Psoas muscle (tissue), 8 donors: ENCODE measurements around the gene PIRT. TPM values are rescaled to one million over a fixed set of nuclear protein-coding genes. Genes with fewer than 3 reads are reported as not detected.

Source experiments
- ATAC-seq, 4 donors: fragments of 200-7000 bp; cut with Tn5 transposase; one replicate each; pipeline ENCODE4 v1.9.1; 2020; ENCODE audit warnings: moderate library complexity in 3 of 4, mild to moderate bottlenecking in 2 of 4
- DNase-seq, 2 donors: peaks; one replicate each; pipeline ENCODE4 v3.0.0-alpha.2; 2020
- H3K27ac ChIP-seq: fragments of 200-600 bp; one replicate; pipeline ENCODE4 v1.8.0; 2022
- H3K27me3 ChIP-seq, 3 donors: fragments of 200-600 bp in 1 of 3; one replicate each; pipeline versions ENCODE4 v1.6.1 to v1.8.0; 2013 to 2022; ENCODE audit warnings: low read length in 2 of 3, mild to moderate bottlenecking in 2 of 3, moderate library complexity in 1 of 3; ENCODE audit not compliant: insufficient read depth in 3 of 3
- H3K36me3 ChIP-seq, 2 donors: fragments of 200-600 bp in 1 of 2; one replicate each; pipeline versions ENCODE4 v1.6.1 to v1.8.0; 2013 to 2022; ENCODE audit warnings: low read depth in 1 of 2, mild to moderate bottlenecking in 1 of 2, moderate library complexity in 1 of 2; ENCODE audit not compliant: insufficient read depth in 1 of 2
- H3K4me1 ChIP-seq: fragments of 200-600 bp; one replicate; pipeline ENCODE4 v1.8.0; 2022
- H3K4me3 ChIP-seq: fragments of 200-600 bp; one replicate; pipeline ENCODE4 v1.8.0; 2022; ENCODE audit warnings: mild to moderate bottlenecking
- H3K9me3 ChIP-seq: fragments of 200-600 bp; one replicate; pipeline ENCODE4 v1.8.0; 2022
- CTCF ChIP-seq: fragments of 200-600 bp; IDR thresholded peaks from one replicate; pipeline ENCODE4 v1.8.0; 2022; ENCODE audit warnings: antibody characterized with exemption
- WGBS, 3 donors: extraction: QIAGEN DNeasy Blood & Tissue Kit; methylation state at CpG; one replicate each; pipeline versions ENCODE4 v1.1.6 to v1.1.7; 2013; 5-methylcytosine and 5-hydroxymethylcytosine counted together
- intact Hi-C, 2 donors: fragments of 100-400 bp; cut with DNase I; formaldehyde crosslinking; loops; one replicate each; pipeline versions ENCODE4 v1.11.0 to v1.14.2; 2022
- polyA plus RNA-seq, 3 donors: library from polyadenylated mRNA; stranded (reverse); fragments of 200-250 nt; gene quantifications; one replicate each; pipeline ENCODE4 v1.2.3, GENCODE V29; 2013
- total RNA-seq, 4 donors: library from RNA; stranded (reverse); fragmentation: NEBNext Ultra II Directional in 2 of 4; extraction: Animal tissue kit (Norgen Biotek cat#: 25700) in 2 of 4; gene quantifications; one replicate each; pipeline versions ENCODE4 v1.2.1 to v1.2.4, GENCODE V29; 2021 to 2023
- donor health status: healthy with polysubstance abuse.
- donor health status: DM: no; HTN: no; CAD: no; lungs with moderate emphysema.
- donor health status: Bipolar disorder and iron deficiency.
- donor health status: healthy.
- donor health status: DM: yes; HTN: yes; CAD: no.
- donor health status: DM: no; HTN: no; CAD: no.
- donor health status: DM: no; HTN: no; CAD: no.
- donor health status: DM: yes; HTN: yes; CAD: no.

The PIRT gene
- total and polyA plus RNA-seq, 7 donors, result 0.01 TPM; not detected in 6

DNA sequence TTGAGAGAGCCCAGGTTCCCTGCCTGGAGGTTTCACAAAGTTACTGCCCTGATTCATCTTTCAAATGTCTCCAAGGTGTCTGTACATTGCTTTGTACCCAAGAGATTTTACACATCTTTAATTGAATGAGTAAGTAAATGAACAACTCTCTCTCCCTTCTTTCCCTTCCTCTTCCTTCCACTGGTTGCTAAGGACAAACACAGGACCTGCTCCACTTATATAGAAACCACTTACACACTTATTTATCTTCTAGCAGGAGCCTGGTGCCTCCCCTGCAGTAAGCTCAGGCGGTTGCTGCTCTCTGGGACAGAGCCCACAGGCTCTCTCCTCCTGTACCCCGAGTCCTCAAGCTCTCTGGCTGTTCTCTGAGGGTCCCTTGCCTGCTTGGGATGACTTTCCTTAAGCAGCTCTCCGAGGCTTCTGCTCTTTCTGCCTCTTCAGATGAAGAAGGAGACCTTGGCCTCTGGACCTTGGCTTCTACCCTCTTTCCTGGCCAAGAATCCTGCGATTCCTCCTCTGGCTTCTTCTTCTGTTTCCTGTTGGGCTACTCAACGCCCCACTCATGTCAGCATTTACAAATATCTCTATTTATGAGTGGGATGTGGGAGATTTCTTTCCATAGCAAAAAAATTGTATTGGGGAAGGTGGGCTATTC is 9.9 kb downstream of the PIRT start:
- WGBS, 3 donors, result 68 to 78% (median 75%) methylated on average over 5 of the region's 5 CpGs
- no peaks in the 10 kb centered on the region for H3K36me3 ChIP-seq
- ATAC-seq (no peak), DNase-seq (no peak)
- H3K4me1 ChIP-seq, result no peaks in the 10 kb centered on the region
- no peaks in the 10 kb centered on the region for H3K27me3 ChIP-seq
- H3K27ac ChIP-seq, result no peak overlapping the region
- intact Hi-C loops, result no loop called here
- no peaks in the 10 kb centered on the region for H3K9me3 ChIP-seq
- no peak for TF ChIP-seq CTCF
- H3K4me3 ChIP-seq, result no peak overlapping the region

DNA sequence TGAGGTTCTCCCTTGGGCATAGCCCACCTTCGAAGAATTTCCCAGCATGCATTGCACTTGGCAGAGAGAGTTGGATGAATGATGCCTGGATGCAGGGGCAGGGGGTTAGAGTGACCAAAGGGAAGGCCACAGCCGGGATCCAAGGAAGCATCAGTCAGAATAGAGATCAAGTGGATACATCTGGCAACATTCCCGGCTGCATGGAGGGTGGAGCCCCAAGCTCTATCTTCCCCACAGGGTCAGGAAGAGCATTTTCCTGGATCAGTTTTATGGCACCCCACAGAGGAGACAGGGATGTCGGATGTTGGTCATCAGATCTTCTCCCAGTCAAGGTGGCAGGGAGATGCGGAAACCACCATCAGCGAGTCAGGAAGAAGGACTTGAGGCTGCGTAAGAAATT is 13.0 kb downstream of the PIRT start:
- Histone ChIP-seq H3K9me3 (no peaks in the 10 kb centered on the region), H3K27ac (no peak overlapping the region), H3K27me3 (no peaks in the 10 kb centered on the region), H3K4me1 (no peaks in the 10 kb centered on the region), H3K4me3 (no peak overlapping the region), H3K36me3 (no peaks in the 10 kb centered on the region)
- no peak for ATAC-seq
- 77 to 82% (median 78%) methylated on average over 7 of the region's 7 CpGs for WGBS, 3 donors
- TF ChIP-seq CTCF, result no peak
- intact Hi-C loops, result no loop called here
- no peak for DNase-seq

DNA sequence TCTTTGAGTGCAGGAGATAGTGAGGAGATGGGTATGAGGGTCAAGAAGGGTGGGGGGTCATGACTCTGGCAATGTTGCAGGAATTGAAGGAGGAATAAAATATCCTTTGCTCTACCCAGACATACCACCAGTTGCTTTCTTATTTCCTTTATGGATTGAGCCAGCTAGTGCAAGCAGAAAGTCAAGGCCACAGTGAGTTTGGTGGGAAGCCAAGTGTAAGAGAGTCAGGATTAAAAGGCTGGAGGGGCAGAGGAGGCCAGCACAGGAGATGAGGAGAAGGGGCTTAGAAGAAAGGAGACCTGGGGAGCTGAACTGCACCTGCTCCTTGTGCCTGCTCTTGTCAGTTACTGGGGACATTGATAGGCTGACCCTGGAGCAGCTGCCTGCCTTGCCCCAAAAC is 16.1 kb downstream of the PIRT start:
- no peaks in the 10 kb centered on the region for H3K36me3 ChIP-seq
- no peaks in the 10 kb centered on the region for H3K9me3 ChIP-seq
- no peaks in the 10 kb centered on the region for H3K27me3 ChIP-seq
- no peak overlapping the region for H3K4me3 ChIP-seq
- no peak for ATAC-seq
- no peak for TF ChIP-seq CTCF
- H3K27ac ChIP-seq, result no peak overlapping the region
- no peak for DNase-seq
- intact Hi-C loops, result no loop called here
- no peaks in the 10 kb centered on the region for H3K4me1 ChIP-seq

DNA sequence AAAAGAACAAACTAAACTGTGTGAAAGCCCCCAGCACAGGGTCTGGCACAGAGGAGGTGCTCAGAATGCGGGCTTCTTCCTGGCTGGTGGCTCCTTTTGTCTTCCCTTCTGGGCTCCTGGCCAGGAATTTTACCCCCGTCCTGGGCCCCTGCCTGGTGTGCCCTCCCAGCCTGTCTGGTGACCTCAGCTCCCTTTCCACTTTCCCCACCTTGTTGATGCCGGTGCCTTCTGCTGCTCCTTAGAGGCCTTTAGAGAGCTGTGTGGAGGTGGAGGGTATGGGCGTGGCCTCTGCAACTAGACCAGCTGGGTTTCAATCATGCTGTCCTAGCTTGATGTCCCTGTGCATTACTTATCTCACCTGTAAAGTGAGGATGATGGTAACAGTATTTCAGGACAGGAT is 16.8 kb downstream of the PIRT start:
- no peaks in the 10 kb centered on the region for H3K27me3 ChIP-seq
- no peak overlapping the region for H3K4me3 ChIP-seq
- H3K9me3 ChIP-seq, result no peaks in the 10 kb centered on the region
- no peaks in the 10 kb centered on the region for H3K4me1 ChIP-seq
- ATAC-seq, result no peak
- TF ChIP-seq CTCF, result no peak
- no peaks in the 10 kb centered on the region for H3K36me3 ChIP-seq
- no peak for DNase-seq
- WGBS, 3 donors, result 60 to 65% (median 62%) methylated on average over 4 of the region's 4 CpGs
- no peak overlapping the region for H3K27ac ChIP-seq
- intact Hi-C loops, result no loop called here

DNA sequence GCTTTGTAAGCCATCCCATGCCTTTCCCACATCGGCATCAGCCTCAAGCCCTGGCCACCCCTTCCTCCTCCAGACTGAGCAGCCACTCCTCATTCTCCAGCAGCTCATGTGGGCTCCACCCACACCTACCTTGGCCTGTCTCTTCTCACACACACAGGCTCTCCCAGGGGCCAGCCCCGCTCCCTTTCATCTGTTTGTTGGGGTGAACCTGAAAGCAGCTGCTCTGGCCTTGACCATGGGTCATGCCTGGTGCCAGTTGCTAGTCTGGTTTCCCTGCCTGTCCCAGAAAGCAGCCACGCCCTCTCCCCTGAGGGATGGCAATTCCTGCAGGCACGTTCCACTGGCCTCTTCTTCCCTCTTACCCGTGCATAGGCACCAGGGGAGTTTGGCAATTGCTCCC is 22.6 kb downstream of the PIRT start:
- Histone ChIP-seq H3K4me3 (no peak overlapping the region), H3K9me3 (no peaks in the 10 kb centered on the region), H3K36me3 (no peaks in the 10 kb centered on the region), H3K27ac (no peak overlapping the region), H3K4me1 (no peaks in the 10 kb centered on the region), H3K27me3 (no peaks in the 10 kb centered on the region)
- no peak for ATAC-seq
- WGBS, 3 donors, result 52 to 75% (median 62%) methylated on average over 5 of the region's 5 CpGs
- intact Hi-C loops, result no loop called here
- TF ChIP-seq CTCF, result no peak
- DNase-seq, result no peak
